Right ventricle myocardium superior (tissue), 1 donor: ENCODE data around the gene ZBTB42. TPM values are rescaled to one million over a fixed set of nuclear protein-coding genes. Genes with fewer than 3 reads are reported as not detected.

Source experiments
- ATAC-seq: fragments of 200-7000 bp; cut with Tn5 transposase; one replicate; pipeline ENCODE4 v1.9.1; 2020; ENCODE audit warnings: mild to moderate bottlenecking; ENCODE audit not compliant: poor library complexity
- DNase-seq: peaks from one replicate; pipeline ENCODE4 v3.0.0-alpha.2; 2020
- intact Hi-C: fragments of 100-400 bp; cut with DNase I; formaldehyde crosslinking; loops from one replicate; pipeline ENCODE4 v1.11.2; 2022
- total RNA-seq: library from RNA; stranded (reverse); fragmentation: NEBNext Ultra II Directional; extraction: Animal tissue kit (Norgen Biotek cat#: 25700); gene quantifications from one replicate; pipeline ENCODE4 v1.2.1, GENCODE V29; 2021
- donor health status: DM: no; HTN: yes; CAD: no; lungs with severe emphysema.

Gene ZBTB42
- total RNA-seq, 1 donor from 2014 or later: 5.0 TPM

- ATAC-seq (no peak), DNase-seq (no peak)
- intact Hi-C loops: no loop called here
These were observed 20.3 kb upstream of the ZBTB42 start for GRCh38 chr14:104780513-104781030.

- intact Hi-C loops: no loop called here
- DNase-seq (no peak), ATAC-seq (no peak)
These were observed 19.4 kb upstream of the ZBTB42 start for GRCh38 chr14:104781271-104782077.

- DNase-seq: no peak
- intact Hi-C loops: no loop called here
- no peak for ATAC-seq
These were observed 18.7 kb upstream of the ZBTB42 start for GRCh38 chr14:104782086-104782807.

- DNase-seq (no peak), ATAC-seq (no peak)
- intact Hi-C loops: no loop called here
These were observed 18.1 kb upstream of the ZBTB42 start for GRCh38 chr14:104782808-104783139.

GRCh38 chr14:104783484-104784217, 17.2 kb upstream of the ZBTB42 start:
- ATAC-seq: no peak
- intact Hi-C loops: no loop called here
- no peak for DNase-seq

GRCh38 chr14:104784218-104784568, 16.7 kb upstream of the ZBTB42 start:
- DNase-seq (no peak), ATAC-seq (no peak)
- intact Hi-C loops: no loop called here

GRCh38 chr14:104784846-104785707, 15.8 kb upstream of the ZBTB42 start:
- ATAC-seq: no peak
- intact Hi-C loops: loop anchor here (5.0 kb wide), 1 partner anchor 37 kb away; no protein-coding TSS in a partner anchor
- no peak for DNase-seq

- ATAC-seq (no peak), DNase-seq (no peak)
- intact Hi-C loops: loop anchor here (5.0 kb wide), 1 partner anchor 37 kb away; no protein-coding TSS in a partner anchor
These were observed 15.2 kb upstream of the ZBTB42 start for GRCh38 chr14:104785708-104786080.

GRCh38 chr14:104786091-104786586, 14.8 kb upstream of the ZBTB42 start:
- ATAC-seq: peak; percentile 44
- intact Hi-C loops: loop anchor here (5.0 kb wide), 1 partner anchor 36 kb away; no protein-coding TSS in a partner anchor
- DNase-seq: peak; percentile 67

- peak; percentile 3 for ATAC-seq
- intact Hi-C loops: loop anchor here (5.0 kb wide), 1 partner anchor 35 kb away; no protein-coding TSS in a partner anchor
These were observed 13.9 kb upstream of the ZBTB42 start for GRCh38 chr14:104786726-104787675.

GRCh38 chr14:104787736-104788135, 13.2 kb upstream of the ZBTB42 start:
- intact Hi-C loops: loop anchor here (5.0 kb wide), 1 partner anchor 35 kb away; no protein-coding TSS in a partner anchor
- DNase-seq (peak; percentile 74), ATAC-seq (peak; percentile 7)

More at GRCh38 chr14:104786726-104787675, 13.9 kb upstream of the ZBTB42 start:
- no peak for DNase-seq

GRCh38 chr14:104788161-104788818, 12.6 kb upstream of the ZBTB42 start:
- intact Hi-C loops: loop anchor here (5.0 kb wide), 1 partner anchor 34 kb away; no protein-coding TSS in a partner anchor
- ATAC-seq (no peak), DNase-seq (no peak)

- no peak for ATAC-seq
- DNase-seq: no peak
- intact Hi-C loops: loop anchor here (5.0 kb wide), 1 partner anchor 33 kb away; no protein-coding TSS in a partner anchor
These were observed 11.8 kb upstream of the ZBTB42 start for GRCh38 chr14:104788873-104789663.

GRCh38 chr14:104789752-104790743, 10.9 kb upstream of the ZBTB42 start:
- no peak for ATAC-seq
- intact Hi-C loops: loop anchor here (5.0 kb wide), 1 partner anchor 32 kb away; no protein-coding TSS in a partner anchor
- no peak for DNase-seq
